A172 (cell line): ENCODE data around the gene KCNK6. TPM values are rescaled to one million over a fixed set of nuclear protein-coding genes. Genes with fewer than 3 reads are reported as not detected.

Source experiments
- DNase-seq: peaks from one replicate; pipeline ENCODE4 v3.0.0-alpha.2; 2015; ENCODE audit warnings: low spot score
- total RNA-seq: library from RNA; depleted of rRNA; stranded (reverse); fragments of >200 nt; shearing (Covaris generic); gene quantifications from 2 replicates; pipeline ENCODE4 v1.2.3, GENCODE V29; 2014

Gene KCNK6
- total RNA-seq, 1 experiment from 2014 or later: 0.17 TPM

- peak; percentile 38 for DNase-seq
Measured at GRCh38 chr19:38298821-38299680, 20.6 kb upstream of the KCNK6 start.

- peak; percentile 97 for DNase-seq
Measured at GRCh38 chr19:38303517-38304351, 15.9 kb upstream of the KCNK6 start, which contains the start of gene C19orf33. TSS of gene C19orf33 (plus strand) at chr19:38304251. CDS start at chr19:38304262, 11 bp downstream.

- no peak for DNase-seq
Measured at GRCh38 chr19:38304352-38304865, 15.2 kb upstream of the KCNK6 start.

GRCh38 chr19:38304866-38305429 is 14.7 kb upstream of the KCNK6 start:
- DNase-seq: peak; percentile 98

GRCh38 chr19:38306236-38306635 is 13.4 kb upstream of the KCNK6 start:
- DNase-seq: no peak

- no peak for DNase-seq
Measured at GRCh38 chr19:38307076-38307475, 12.6 kb upstream of the KCNK6 start.

GRCh38 chr19:38307597-38307996 is 12.0 kb upstream of the KCNK6 start:
- no peak for DNase-seq

- no peak for DNase-seq
Measured at GRCh38 chr19:38308006-38308766, 11.5 kb upstream of the KCNK6 start.

- DNase-seq: no peak
Measured at GRCh38 chr19:38308926-38309614, 10.6 kb upstream of the KCNK6 start.

- DNase-seq: no peak
Measured at GRCh38 chr19:38309615-38310278, 9.9 kb upstream of the KCNK6 start.

- no peak for DNase-seq
Measured at GRCh38 chr19:38310279-38310670, 9.4 kb upstream of the KCNK6 start.

- no peak for DNase-seq
Measured at GRCh38 chr19:38310986-38311385, 8.7 kb upstream of the KCNK6 start.

- DNase-seq: peak; percentile 97
Measured at GRCh38 chr19:38315657-38316476, 3.8 kb upstream of the KCNK6 start, which contains the start of gene YIF1B. TSS of gene YIF1B (minus strand) at chr19:38315947. CDS start at chr19:38315917, 30 bp downstream.

- no peak for DNase-seq
Measured at GRCh38 chr19:38316477-38317067, 3.1 kb upstream of the KCNK6 start.

- DNase-seq: no peak
Measured at GRCh38 chr19:38317104-38317612, 2.5 kb upstream of the KCNK6 start.

- no peak for DNase-seq
Measured at GRCh38 chr19:38318660-38319059, 985 bp upstream of the KCNK6 start.

GRCh38 chr19:38320969-38321339 is 1.3 kb downstream of the KCNK6 start:
- no peak for DNase-seq

GRCh38 chr19:38321646-38322196 is 2.1 kb downstream of the KCNK6 start:
- no peak for DNase-seq
